HG03354 (cell line): ENCODE data around the gene ZNF574.
"Not testable (repeated sequence)": the region's sequence is repeated elsewhere in the genome, so short reads cannot be mapped to it uniquely, and the experiment has no call there.

Experiments
- ATAC-seq: cut with Tn5 transposase; IDR thresholded peaks from one replicate; pipeline ENCODE4 v1.9.1; 2021; ENCODE audit warnings: mild to moderate bottlenecking; ENCODE audit not compliant: unreplicated experiment, poor library complexity, severe bottlenecking

The ZNF574 gene

GRCh38 chr19:42075616-42076379 is at the start of gene ZNF574:
TSS of gene ZNF574 (plus strand) at chr19:42076166. CDS start at chr19:42078607, 2,441 bp downstream.
- ATAC-seq = peak; percentile 93

GRCh38 chr19:42028304-42029216 is 47.4 kb upstream of the ZNF574 start:
- no peak for ATAC-seq

- no peak for ATAC-seq
Measured at GRCh38 chr19:42030645-42031440, 45.1 kb upstream of the ZNF574 start.

GRCh38 chr19:42032431-42032830 is 43.5 kb upstream of the ZNF574 start:
- ATAC-seq = no peak

GRCh38 chr19:42033413-42033812 is 42.6 kb upstream of the ZNF574 start:
- no peak for ATAC-seq

- ATAC-seq = peak; percentile 58
Measured at GRCh38 chr19:42034640-42035391, 41.1 kb upstream of the ZNF574 start.

GRCh38 chr19:42037649-42038048 is 38.3 kb upstream of the ZNF574 start:
- ATAC-seq = no peak

GRCh38 chr19:42038666-42039065 is 37.3 kb upstream of the ZNF574 start:
- ATAC-seq = no peak

- ATAC-seq = no peak
Measured at GRCh38 chr19:42040031-42040430, 35.9 kb upstream of the ZNF574 start.

- not testable (repeated sequence) for ATAC-seq
Measured at GRCh38 chr19:42040491-42040890, 35.5 kb upstream of the ZNF574 start.

GRCh38 chr19:42042455-42043170 is 33.4 kb upstream of the ZNF574 start:
- ATAC-seq = no peak

GRCh38 chr19:42045575-42045974 is 30.4 kb upstream of the ZNF574 start:
- ATAC-seq = no peak

- ATAC-seq = no peak
Measured at GRCh38 chr19:42048992-42049391, 27.0 kb upstream of the ZNF574 start.

GRCh38 chr19:42051166-42052115 is 24.5 kb upstream of the ZNF574 start:
- no peak for ATAC-seq

- no peak for ATAC-seq
Measured at GRCh38 chr19:42052241-42052863, 23.6 kb upstream of the ZNF574 start.

- ATAC-seq = no peak
Measured at GRCh38 chr19:42053037-42053935, 22.7 kb upstream of the ZNF574 start.
